Measurements from ENCODE around the gene CELF2.

Gene CELF2

GRCh38 chr10:11004144-11005077 lies 13.3 kb upstream of the CELF2 start:
- no peak for DNase-seq (ENCODE audit: low read depth, low spot score)

GRCh38 chr10:11005725-11006427 lies 11.8 kb upstream of the CELF2 start:
- no peak for DNase-seq (ENCODE audit: low read depth, low spot score)

GRCh38 chr10:11006428-11006825 lies 11.2 kb upstream of the CELF2 start:
- no peak for DNase-seq (ENCODE audit: low read depth, low spot score)

- DNase-seq (ENCODE audit: low read depth, low spot score): no peak
These were observed 10.1 kb upstream of the CELF2 start for GRCh38 chr10:11007476-11008020.

- no peak for DNase-seq (ENCODE audit: low read depth, low spot score)
These were observed 8.0 kb upstream of the CELF2 start for GRCh38 chr10:11009471-11010308.

GRCh38 chr10:11010582-11010981 lies 7.1 kb upstream of the CELF2 start:
- no peak for DNase-seq (ENCODE audit: low read depth, low spot score)

GRCh38 chr10:11011436-11011835 lies 6.2 kb upstream of the CELF2 start:
- no peak for DNase-seq (ENCODE audit: low read depth, low spot score)

GRCh38 chr10:11011984-11012383 lies 5.7 kb upstream of the CELF2 start:
- no peak for DNase-seq (ENCODE audit: low read depth, low spot score)

- no peak for DNase-seq (ENCODE audit: low read depth, low spot score)
These were observed 5.0 kb upstream of the CELF2 start for GRCh38 chr10:11012421-11013295.

GRCh38 chr10:11013836-11014235 lies 3.8 kb upstream of the CELF2 start:
- no peak for DNase-seq (ENCODE audit: low read depth, low spot score)

GRCh38 chr10:11014671-11015445 lies 2.8 kb upstream of the CELF2 start:
- no peak for DNase-seq (ENCODE audit: low read depth, low spot score)

GRCh38 chr10:11015446-11015934 lies 2.2 kb upstream of the CELF2 start:
- no peak for DNase-seq (ENCODE audit: low read depth, low spot score)

- DNase-seq (ENCODE audit: low read depth, low spot score): no peak
These were observed 587 bp upstream of the CELF2 start for GRCh38 chr10:11017000-11017569.

GRCh38 chr10:11018432-11018841 lies 765 bp downstream of the CELF2 start:
- DNase-seq (ENCODE audit: low read depth, low spot score): no peak

- no peak for DNase-seq (ENCODE audit: low read depth, low spot score)
These were observed 1.4 kb downstream of the CELF2 start for GRCh38 chr10:11018855-11019631.

- no peak for DNase-seq (ENCODE audit: low read depth, low spot score)
These were observed 2.3 kb downstream of the CELF2 start for GRCh38 chr10:11019724-11020547.

GRCh38 chr10:11020548-11020942 lies 2.9 kb downstream of the CELF2 start:
- DNase-seq (ENCODE audit: low read depth, low spot score): no peak

- DNase-seq (ENCODE audit: low read depth, low spot score): no peak
These were observed 4.5 kb downstream of the CELF2 start for GRCh38 chr10:11022213-11022612.

All from brain pericyte (primary cell).